Fibroblast of skin of left quadriceps (primary cell): ENCODE data around the gene EDN2.

Experiments
- DNase-seq, 2 experiments: peaks; one replicate each; pipeline ENCODE4 v3.0.0-alpha.2; 2013; ENCODE audit warnings: low read depth in 2 of 2

Gene EDN2

DNA sequence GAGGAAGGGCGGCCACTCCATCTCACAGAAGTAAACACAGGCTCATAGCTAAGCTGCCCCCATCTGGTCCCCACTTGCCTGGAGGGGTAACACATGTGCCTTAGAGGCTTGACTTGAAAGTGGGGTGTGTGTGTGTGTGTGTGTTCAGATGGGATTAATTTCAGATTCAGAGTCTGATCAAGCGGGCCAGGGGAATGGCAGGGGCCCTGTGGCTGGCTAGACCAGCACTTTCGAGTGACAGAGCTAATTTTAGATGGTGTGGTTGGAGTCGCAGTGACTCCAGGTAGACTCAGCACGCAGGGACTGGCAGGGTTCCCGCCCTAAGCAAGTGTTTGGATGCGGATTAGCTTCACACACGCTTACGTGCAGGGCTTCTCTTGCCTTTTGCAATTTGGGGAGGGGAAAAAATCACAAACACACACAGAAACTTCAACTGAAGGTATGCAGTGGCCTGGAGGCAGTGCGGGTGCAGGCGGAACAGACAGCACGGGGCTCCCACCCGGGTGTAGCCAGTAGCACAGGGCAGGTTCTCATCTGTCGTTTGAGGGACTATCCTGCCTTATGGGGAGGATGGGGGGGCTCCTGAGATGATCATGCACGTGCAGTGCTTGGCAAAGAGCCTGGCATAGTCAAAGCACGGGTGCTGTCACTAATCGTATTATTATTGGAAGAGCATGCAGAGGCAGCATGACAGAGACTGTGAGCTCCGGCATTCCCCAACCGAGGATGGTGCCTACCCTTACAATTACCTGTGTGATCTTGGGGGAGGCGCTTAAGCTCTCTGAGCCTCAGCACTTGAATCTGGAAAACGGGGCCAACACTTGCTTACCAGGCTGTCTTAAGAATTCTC is 1.3 kb downstream of the EDN2 start:
- DNase-seq, result no peak

DNA sequence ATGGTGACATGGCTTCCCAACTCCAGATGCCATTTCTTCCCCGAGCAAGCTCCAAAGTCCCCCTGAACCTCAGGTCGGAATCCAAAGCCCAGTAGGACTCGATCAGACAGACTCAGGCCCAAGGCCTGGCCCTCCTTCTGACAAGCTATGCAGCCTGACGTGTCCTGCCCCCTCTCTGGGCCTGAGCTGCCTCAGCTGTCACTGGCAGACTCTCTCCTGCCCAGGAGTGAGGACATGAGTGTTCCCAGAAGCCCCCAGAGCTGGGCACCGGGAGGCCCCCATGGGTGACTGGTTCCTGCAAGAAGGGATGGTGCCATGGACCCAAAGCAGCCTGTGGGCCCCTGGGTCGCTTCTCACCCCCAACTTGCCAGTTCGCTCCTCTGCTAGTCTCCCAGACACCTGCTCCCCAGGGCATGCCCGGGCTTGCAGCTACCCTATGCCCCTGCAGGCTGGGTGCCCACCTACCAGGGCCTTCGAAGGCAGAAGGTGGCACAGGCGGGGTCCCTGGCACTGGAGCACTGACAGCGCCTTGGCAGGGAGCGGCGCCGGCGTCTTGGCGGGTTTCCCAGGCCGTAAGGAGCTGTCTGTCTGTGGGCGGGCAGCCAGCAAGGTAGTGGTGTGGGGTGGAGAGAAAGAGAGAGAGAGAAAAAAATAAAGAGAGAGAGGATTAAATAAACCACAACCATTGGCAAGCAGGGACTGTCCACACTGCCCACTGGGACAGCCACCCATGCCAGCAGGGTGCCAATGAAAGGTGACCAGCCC is 2.3 kb downstream of the EDN2 start:
- no peak for DNase-seq

DNA sequence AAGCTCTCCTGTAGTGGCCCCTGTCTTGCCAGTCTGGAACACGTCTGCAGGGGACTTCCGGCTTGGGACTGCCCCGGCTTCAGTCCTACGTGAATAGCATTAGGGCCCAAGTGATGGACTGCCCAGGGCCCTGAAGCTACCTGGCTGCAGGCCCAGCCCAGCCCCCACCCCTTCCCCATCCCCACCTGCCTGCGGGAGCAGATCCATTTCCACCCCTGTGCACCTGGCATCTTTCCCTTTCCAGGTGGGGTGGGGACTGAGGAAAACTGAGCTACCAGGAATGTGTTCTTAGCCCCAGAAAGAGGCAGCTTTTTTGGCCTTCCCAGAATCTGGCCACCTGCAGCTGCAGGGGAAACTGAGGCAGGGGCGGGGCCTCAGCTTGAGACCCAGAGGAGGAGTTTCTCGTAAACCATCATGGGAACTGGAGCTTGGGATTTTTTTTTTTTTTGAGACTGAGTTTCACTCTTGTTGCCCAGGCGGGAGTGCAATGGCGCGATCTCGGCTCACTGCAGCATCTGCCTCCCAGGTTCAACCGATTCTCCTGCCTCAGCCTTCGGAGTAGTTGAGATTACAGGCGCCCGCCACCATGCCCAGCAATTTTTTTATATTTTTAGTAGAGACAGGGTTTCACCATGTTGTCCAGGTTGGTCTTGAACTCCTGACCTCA is 3.2 kb downstream of the EDN2 start:
- no peak for DNase-seq

DNA sequence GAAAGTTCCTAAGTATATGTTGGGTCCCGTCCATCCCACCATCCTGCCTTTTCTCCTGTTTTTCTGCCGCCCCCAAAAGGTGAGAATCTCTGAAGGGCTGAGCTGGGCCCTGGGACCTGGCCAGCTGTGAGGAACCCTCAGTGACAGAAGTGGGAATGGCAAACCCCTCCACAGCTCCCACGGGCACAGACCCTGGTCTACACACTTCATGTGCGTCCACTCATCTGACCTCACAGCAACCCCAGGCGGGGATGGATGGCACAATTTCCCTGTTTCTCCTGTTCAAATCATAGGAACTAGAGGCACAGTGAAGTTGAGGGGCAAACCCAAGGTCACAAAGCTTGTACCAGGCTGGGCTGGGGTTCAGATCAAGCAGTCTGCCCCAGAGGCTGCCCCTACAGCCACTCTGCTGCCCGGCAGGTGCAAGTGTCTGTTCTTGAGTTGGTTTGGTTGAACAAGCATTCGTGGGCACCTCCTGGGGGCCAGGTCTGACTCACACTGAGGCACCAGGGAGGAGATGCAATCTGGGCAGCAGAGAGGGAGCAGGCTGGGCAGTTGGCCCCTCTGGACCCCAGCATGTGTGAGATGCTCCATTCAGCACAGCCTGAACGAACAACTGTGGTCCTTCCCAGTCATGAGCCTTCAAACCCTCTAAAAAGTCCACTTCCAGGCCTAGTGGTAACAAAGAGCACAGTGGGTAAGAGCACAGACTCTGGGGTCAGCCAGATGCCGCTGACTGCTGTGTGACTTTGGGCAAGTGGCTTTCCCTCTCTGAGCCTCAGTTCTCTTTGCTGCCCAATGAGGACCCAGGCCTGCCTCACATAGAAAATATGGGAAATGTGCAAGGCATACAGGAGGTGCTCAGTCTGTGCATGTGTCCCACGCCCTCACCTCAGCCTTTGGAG is 4.0 kb downstream of the EDN2 start:
- no peak for DNase-seq

DNA sequence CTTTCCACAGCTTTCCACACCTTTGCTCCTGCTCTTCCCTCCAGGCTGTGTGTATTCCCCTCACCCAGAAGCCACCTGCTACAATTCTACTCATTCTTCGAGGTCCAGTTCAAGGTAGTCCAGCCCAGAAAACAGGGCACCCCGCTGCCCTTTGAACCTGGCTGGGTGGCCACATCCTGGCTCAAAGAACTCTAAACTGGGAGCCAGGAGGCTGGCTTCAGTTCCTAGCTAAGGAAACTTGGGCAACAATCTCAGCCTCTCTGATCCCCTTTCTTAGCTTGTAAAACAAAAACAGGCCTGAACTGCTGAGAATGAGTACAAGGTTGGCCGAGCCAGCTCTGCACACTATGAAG is 4.7 kb downstream of the EDN2 start:
- DNase-seq, result no peak

DNA sequence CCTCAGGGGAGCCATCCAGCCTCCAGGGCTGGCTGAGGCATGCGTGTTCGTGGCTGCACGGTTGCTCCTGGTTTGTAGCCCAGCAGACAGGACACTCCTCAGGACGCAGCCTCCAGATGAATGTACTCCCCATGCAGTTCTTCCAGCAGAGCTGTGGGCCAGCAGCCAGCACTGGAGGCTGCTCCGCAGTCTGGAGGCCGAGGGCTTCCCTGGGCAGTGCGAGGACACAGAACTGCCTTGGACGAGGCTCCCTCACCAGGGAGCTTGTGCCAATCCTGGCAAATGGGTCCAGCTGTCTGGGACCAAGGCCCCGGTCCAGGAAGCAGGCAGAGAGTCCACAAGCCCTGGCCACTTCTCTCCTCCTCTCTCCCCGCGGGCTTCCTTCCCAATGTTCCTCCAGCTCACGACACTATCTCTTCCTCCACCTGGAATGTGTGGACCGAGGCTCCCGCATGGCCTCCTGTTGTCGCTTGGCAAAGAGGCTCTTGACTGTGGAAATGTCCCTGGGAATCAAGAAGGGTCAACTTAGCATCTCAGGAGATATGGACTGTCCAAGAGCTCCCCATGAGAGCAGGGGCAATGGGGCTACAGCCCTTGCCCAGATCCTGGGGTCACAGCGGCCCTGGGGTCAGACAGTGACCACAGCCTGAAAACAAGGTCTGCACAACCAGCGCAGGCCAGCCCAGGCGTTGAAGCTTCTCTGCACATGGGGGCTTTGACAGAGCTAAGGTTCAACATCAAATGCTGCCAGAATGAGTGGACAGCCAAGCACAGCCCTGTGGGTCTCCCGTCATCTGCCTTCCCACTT is 5.3 kb downstream of the EDN2 start:
- no peak for DNase-seq

DNA sequence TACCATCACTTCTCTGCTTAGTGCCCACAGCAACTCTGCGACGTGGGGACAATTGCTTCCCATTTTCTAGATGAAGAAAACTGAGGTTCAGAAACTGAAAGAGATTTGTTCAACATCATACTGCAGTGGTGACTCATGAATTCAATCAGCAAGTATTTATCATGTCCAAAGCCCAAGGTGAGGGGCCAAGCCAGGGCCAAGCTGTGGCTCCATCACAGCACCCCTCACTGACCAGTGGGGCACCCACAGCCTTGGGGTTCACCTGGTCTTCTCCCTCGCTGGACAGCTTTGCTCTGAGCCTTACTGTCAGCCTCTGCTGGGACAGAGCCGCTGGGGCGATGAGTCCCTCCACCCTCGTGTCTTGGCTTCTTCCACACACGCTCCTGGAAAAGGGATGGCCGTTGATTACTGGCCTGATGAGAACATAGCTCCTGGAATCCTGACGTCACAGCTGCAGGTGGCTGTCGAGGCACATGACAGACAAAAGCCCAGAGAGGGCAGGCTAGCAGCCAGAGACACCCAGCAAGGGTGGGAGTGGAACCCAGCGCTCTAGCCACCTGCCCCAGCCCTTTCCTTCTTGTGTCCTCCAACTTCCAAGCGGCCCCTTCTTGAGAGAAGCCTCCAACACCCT is 6.2 kb downstream of the EDN2 start:
- DNase-seq, result no peak

DNA sequence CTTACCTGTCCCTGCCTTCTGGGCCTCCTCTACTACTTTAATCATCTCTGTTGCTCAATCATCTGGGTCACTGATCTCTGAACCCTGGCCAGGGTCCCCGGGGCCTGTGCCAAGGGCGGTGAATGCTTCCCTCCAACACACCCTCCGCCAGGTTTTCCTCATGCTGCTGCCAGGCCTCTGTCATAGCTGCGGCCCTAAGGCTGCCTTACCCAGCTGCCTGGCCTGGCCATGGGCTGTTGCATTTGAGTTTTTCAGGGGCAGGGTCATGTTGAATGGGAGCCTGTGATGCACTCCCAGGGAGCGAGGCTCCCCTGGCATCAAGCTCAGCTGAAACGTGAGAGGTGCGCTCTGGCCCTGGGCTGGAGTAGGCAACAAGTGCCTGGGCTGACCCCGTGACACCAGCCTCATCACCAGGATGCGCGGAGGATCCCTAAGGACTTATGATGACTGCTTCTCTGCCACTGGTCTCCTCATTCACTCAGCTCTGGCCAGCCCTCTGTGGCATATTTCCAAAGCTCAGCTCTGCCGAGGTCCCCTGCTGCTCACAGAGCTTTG is 7.6 kb downstream of the EDN2 start:
- no peak for DNase-seq

DNA sequence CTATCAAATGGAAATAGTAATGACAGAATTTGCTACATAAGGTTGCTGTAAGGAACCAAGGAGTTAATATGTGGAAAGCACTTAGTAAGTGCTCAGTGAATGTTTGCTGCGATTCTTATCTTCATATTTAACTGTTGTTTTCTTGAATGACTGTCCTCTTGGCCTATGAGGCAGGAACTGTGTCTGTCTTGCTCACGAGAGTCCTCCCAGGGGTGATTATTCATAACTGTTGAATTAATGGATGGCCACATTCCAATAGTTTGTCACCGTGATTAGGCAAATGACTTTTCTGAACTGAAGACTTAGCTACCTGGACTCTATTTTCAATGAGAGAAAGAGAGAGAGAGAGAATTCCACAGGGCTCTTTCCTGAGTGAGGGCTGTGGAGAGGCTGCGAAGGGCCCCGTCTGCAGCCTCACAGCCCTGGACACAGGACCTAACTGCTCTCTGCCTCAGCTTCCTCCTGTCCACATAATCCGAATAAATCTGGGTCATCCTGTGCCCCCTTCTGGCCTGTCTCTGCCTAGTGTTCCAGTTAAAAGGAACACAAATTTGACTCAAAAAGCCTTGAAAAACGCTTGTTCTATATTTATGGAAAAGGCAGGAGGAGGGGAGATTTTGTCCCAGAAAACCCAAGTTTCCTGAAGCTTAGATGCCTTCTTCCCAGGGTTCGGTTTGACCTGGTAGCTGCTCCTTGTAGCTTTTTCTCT is 8.5 kb downstream of the EDN2 start:
- DNase-seq, result no peak

DNA sequence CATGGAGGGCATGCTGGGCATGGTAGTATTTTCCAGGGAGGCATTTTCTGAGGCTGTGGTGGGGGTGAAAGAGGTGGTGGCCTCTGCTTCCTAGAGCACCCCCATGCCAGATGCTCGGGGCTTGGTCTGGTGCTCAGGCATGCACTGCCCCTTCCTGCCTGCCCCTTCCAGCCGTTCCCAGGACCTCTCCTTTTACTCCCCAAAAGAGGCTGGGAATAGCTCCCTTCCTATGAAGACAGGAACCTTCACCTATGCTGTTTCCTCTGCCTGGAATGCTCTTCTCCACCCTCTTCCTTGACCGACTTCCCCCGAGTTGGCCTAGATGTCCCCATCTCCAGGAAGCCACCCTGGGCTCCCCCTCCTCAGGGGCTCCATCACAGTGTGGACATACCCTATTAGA is 9.1 kb downstream of the EDN2 start:
- no peak for DNase-seq

DNA sequence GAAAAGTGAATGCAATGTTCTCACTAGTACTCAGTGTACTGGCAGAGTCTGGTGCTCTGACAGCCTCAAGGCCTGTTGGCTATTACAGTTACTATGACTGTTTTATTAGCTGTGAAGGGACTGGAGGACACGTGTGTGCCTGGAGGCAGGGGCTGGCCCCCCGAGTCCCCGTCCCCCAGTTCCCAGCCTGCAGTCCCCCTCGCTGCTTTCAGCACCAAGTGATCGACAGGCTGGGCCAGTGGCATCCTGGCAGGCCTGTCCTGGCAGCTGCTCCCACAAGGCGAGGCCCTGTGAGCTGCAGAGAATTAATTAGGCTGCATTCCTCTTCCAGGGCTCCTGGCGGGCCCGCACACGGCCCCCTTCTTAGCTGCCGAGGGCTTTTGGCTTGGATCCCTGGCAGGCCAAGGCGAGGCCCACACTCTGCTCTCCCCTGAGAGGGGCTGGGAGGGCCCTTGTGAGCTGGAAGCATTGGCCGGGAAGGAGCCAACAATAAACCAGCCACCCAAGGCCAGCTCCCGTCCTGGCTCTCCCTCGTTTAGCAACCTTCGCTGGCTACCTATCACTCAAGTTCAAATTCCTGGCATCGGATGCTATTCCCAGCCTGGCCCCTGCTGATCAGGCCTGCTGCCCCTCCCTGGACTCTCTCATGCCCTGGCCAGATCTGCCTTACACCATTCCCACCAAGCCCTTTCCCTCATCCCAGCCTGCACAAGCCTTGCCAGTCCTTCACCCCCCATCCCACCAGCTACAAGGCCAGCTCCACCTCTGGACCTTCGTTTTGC is 9.8 kb downstream of the EDN2 start:
- no peak for DNase-seq

DNA sequence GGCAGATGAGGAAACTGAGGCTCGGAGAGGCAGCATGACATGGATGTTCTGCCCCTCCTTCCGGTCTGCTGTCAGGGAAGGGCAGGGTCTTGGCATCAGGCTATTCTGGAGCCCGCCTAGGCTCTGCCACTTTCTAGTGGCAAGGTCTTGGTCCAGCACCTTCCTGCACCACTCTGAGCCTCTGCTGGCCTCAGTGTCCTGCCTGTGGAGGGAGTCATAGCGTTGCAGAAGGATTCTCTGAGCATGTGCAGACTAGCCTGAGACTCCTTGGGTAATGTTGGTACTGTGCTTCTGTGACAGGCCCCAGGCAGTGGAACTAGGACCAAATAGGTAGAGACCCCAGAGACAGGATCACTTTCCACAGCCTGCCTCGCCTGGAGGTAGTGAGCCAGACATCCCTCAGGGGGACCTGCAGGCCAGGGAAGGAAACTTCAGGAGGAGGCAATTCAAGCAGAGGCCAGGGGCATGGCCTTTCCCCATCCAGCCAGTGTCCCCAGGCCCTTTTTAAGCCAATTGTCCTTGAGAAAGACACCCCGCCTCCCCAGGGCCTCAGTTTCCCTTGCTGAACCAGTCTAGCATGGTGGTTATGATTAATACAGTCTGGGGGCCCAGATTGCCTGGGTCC is 10.6 kb downstream of the EDN2 start:
- DNase-seq, result no peak

DNA sequence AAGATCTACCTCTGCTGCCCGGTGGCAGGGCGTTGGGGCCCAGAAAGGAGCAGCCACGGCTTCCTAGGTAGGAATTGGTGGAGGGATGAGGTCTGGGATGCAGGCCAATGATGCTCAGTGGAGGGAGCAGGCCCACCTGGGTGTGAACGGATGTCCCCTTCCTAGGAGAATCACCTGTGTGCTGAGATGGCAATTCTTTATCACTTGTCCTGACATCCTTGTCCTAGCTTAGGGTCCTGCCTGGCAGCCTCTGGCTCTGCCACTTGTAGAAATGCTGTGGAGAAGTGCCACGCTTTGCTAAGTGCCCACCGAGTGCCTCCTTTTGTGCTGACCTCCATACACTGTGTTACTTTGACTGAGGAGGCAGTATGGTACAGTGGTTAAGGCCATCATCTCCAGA is 12.8 kb downstream of the EDN2 start:
- DNase-seq, result no peak

DNA sequence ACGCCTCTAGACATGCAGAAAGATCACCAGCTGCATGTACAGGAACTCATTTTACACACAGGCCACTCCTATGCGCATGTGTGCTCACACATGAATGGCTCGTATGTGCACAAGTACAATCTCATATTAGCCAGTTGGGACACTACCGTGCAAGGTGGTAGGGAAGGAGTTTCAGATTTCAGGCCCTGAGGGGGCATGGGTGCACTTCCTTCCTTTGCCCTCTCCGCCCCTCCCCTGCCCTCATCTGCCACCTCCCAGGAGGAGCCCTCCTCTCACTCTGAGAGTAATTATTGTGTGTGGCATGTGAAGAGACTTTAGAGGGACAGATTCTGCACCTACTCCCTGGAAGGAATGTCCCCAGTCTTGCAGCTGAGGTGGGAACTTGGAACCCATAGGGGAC is 14.8 kb downstream of the EDN2 start:
- DNase-seq, result no peak

DNA sequence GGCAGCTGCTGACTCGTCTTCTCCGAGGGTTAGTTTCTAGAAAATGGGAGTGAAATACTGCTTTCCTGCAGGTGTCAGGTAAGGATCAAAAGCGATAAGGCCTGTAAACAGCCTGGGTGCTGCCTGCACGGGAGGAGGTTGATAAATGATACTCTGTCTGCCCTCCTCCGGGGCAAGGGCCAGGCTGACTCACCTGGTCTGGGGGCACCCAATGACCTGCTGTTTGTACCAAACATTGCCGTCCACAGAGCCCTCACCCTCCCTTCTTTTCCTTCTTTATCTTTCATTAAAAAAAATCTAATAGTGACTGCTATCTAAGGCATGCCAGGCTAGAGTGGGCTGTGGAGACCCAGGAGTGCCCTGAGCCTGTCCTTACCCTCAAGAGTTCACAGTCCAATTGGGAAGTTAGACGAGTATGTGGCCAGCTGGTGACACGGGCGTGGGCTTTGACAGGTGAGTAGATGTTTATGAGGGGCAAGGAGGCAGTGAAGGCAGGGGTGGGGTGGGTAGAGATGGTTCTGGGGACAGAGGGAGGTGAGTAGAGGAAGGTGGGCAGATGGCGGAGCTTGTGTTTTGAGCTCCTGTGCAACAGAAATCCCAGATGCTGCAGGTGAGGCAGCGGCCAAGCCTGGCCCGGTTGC is 16.2 kb downstream of the EDN2 start:
- DNase-seq, result no peak

DNA sequence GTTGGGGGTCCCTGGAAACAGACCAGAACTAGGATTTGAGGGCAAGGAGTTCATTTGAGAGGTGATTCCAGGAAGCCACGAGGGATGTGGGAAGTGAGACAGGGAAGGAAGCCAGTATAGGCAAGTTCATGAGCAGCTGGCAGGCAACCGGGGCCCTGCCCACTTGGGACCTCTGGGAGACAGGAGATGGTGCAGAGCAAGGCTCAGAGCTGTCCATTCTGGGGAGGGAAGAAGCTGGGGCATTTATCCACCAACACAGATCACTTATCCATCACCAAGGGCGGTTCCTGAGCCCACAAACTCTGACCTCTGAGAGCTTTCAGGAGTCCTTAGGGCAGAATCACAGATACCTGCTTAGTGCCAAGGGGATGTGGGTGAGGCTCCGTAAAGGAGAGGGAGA is 16.8 kb downstream of the EDN2 start:
- no peak for DNase-seq

DNA sequence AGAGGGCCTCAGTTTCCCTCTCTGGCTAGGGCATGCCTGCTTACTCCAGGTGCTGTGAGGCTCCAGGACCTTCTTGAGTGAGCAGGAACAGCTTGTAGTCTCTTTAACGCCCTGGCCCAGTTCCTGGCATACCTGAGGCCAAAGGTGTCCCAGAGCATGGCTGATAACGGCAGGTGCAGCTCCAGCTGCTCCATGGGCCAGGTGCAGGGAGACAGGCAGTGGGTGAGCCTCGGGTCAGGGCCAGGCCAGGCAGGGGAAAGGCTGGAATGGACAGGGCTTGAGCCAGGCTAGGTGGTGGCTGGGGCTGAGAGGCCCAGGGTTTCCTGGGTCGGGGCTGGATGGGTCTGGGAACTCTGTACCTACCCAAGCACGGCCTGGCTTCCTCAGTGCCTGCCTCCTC is 18.3 kb downstream of the EDN2 start:
- DNase-seq, result no peak

DNA sequence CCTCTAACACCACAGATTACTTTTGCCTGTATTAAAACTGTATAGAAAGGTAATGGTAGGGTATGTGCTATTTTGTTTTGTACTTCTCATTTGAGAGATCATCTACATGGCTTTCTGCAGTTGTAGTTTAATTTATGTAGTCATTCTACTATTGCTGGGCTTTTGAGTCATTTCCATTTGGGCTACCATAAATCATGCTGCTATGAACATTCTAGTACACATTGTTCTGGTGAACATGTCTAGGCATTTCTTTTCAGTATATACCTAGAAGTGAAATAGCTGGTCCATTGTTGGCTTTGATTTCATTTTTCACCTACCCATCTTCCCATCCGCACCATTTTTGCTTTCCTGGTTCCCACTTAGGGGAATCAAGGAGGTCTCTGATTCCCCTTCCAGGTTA is 18.7 kb downstream of the EDN2 start:
- no peak for DNase-seq
